SK-N-SH treated with all-trans-retinoic acid at 6 μM for 48 hours (cell line): ENCODE results near the gene ARSG.

ENCODE experiments used
- ATAC-seq: fragments of 200-7000 bp; cut with Tn5 transposase; 3 replicates; pipeline ENCODE4 v1.9.1; 2020; ENCODE audit warnings: mild to moderate bottlenecking, moderate library complexity
- ARNTL ChIP-seq: fragments of 450-650 bp; formaldehyde crosslinking; IDR thresholded peaks from 2 replicates; pipeline ENCODE4 v1.5.0; 2020; ENCODE audit warnings: low read depth, mild to moderate bottlenecking, moderate library complexity, borderline replicate concordance
- BACH2 ChIP-seq: fragments of 250-450 bp; sonication (Bioruptor Pico); IDR thresholded peaks from 2 replicates; pipeline ENCODE4 v1.9.0; 2021; ENCODE audit warnings: mild to moderate bottlenecking, borderline replicate concordance
- CREB5 ChIP-seq: fragments of 250-450 bp; sonication (Bioruptor Pico); IDR thresholded peaks from 2 replicates; pipeline ENCODE4 v1.5.1; 2020; ENCODE audit warnings: low read depth, mild to moderate bottlenecking, moderate library complexity
- CSDC2 ChIP-seq: fragments of 250-450 bp; sonication (Bioruptor Pico); IDR thresholded peaks from 2 replicates; pipeline ENCODE4 v1.5.0; 2020; ENCODE audit warnings: mild to moderate bottlenecking, moderate library complexity
- CSRNP3 ChIP-seq: fragments of 250-450 bp; sonication (Bioruptor Pico); IDR thresholded peaks from 2 replicates; pipeline ENCODE4 v1.5.1; 2021; ENCODE audit warnings: mild to moderate bottlenecking, moderate library complexity
- ESRRG ChIP-seq: fragments of 250-450 bp; sonication (Bioruptor Pico); IDR thresholded peaks from 2 replicates; pipeline ENCODE4 v1.6.1; 2021; ENCODE audit warnings: mild to moderate bottlenecking
- GLIS3 ChIP-seq: fragments of 250-450 bp; sonication (Bioruptor Pico); IDR thresholded peaks from 2 replicates; pipeline ENCODE4 v1.5.0; 2020; ENCODE audit warnings: mild to moderate bottlenecking, moderate library complexity
- ISL1 ChIP-seq: fragments of 250-450 bp; sonication (Bioruptor Pico); IDR thresholded peaks from 2 replicates; pipeline ENCODE4 v2.1.2; 2022; ENCODE audit warnings: mild to moderate bottlenecking, moderate library complexity
- OSR1 ChIP-seq: fragments of 250-450 bp; sonication (Bioruptor Pico); IDR thresholded peaks from 2 replicates; pipeline ENCODE4 v1.8.0; 2022; ENCODE audit warnings: moderate library complexity, mild to moderate bottlenecking, inconsistent platforms
- PATZ1 ChIP-seq: fragments of 250-450 bp; sonication (Bioruptor Pico); IDR thresholded peaks from 2 replicates; pipeline ENCODE4 v1.8.0; 2020; ENCODE audit warnings: mild to moderate bottlenecking, moderate library complexity, borderline replicate concordance
- POU6F1 ChIP-seq: fragments of 250-450 bp; sonication (Bioruptor Pico); IDR thresholded peaks from 2 replicates; pipeline ENCODE4 v1.8.0; 2021; ENCODE audit warnings: low read depth, mild to moderate bottlenecking, moderate library complexity, borderline replicate concordance
- SNAI2 ChIP-seq: fragments of 250-450 bp; sonication (Bioruptor Pico); IDR thresholded peaks from 2 replicates; pipeline ENCODE4 v1.5.0; 2020; ENCODE audit warnings: mild to moderate bottlenecking, moderate library complexity
- TCF4 ChIP-seq: fragments of 250-450 bp; sonication (Bioruptor Pico); IDR thresholded peaks from 2 replicates; pipeline ENCODE4 v1.8.0; 2021; ENCODE audit warnings: mild to moderate bottlenecking, moderate library complexity, borderline replicate concordance
- TOX ChIP-seq: fragments of 250-450 bp; sonication (Bioruptor Pico); IDR thresholded peaks from 2 replicates; pipeline ENCODE4 v1.8.0; 2021; ENCODE audit warnings: mild to moderate bottlenecking, moderate library complexity, borderline replicate concordance
- TSHZ2 ChIP-seq: fragments of 250-450 bp; sonication (Bioruptor Pico); IDR thresholded peaks from 2 replicates; pipeline ENCODE4 v1.5.0; 2020; ENCODE audit warnings: mild to moderate bottlenecking, moderate library complexity
- ZC3H10 ChIP-seq: fragments of 250-450 bp; sonication (Bioruptor Pico); IDR thresholded peaks from 2 replicates; pipeline ENCODE4 v1.5.1; 2021; ENCODE audit warnings: mild to moderate bottlenecking, moderate library complexity
- ZFP3 ChIP-seq: fragments of 250-450 bp; sonication (Bioruptor Pico); IDR thresholded peaks from 2 replicates; pipeline ENCODE4 v1.5.0; 2020; ENCODE audit warnings: mild to moderate bottlenecking, moderate library complexity
- ZFP30 ChIP-seq: fragments of 450-650 bp; formaldehyde crosslinking; IDR thresholded peaks from 2 replicates; pipeline ENCODE4 v1.5.0; 2022; ENCODE audit warnings: mild to moderate bottlenecking, moderate library complexity
- ZNF565 ChIP-seq: fragments of 450-650 bp; formaldehyde crosslinking; conservative IDR thresholded peaks from 2 replicates; pipeline ENCODE4 v1.5.0; 2020; ENCODE audit warnings: low read depth, mild to moderate bottlenecking, moderate library complexity
- ZNF70 ChIP-seq: fragments of 450-650 bp; formaldehyde crosslinking; IDR thresholded peaks from 2 replicates; pipeline ENCODE4 v1.5.0; 2020; ENCODE audit warnings: mild to moderate bottlenecking, moderate library complexity
- ZNF8 ChIP-seq: fragments of 450-650 bp; formaldehyde crosslinking; IDR thresholded peaks from 2 replicates; pipeline ENCODE4 v1.5.0; 2020; ENCODE audit warnings: mild to moderate bottlenecking, moderate library complexity

The ARSG gene

GRCh38 chr17:68356949-68357455 is 65.7 kb downstream of the ARSG start:
- TF ChIP-seq POU6F1 (CRISPR knock-in tag), result no peak
- no peak for TF ChIP-seq CSRNP3
- TF ChIP-seq TCF4 (CRISPR knock-in tag), result no peak
- TF ChIP-seq TSHZ2, result no peak
- TF ChIP-seq BACH2, result no peak
- TF ChIP-seq ZNF70 (CRISPR knock-in tag), result no peak
- TF ChIP-seq ZC3H10 (CRISPR knock-in tag), result no peak
- no peak for TF ChIP-seq OSR1 (CRISPR knock-in tag)
- no peak for TF ChIP-seq TOX (CRISPR knock-in tag)
- no peak for TF ChIP-seq ARNTL (CRISPR knock-in tag)
- no peak for TF ChIP-seq GLIS3 (CRISPR knock-in tag)
- no peak for TF ChIP-seq ZFP3
- no peak for TF ChIP-seq ZFP30
- no peak for TF ChIP-seq ESRRG
- TF ChIP-seq PATZ1, result no peak
- ATAC-seq, result no peak

- TF ChIP-seq BACH2, result no peak
- no peak for ATAC-seq
Observed at GRCh38 chr17:68357886-68358285, 66.6 kb downstream of the ARSG start.

GRCh38 chr17:68359791-68360535 is 68.7 kb downstream of the ARSG start:
- ATAC-seq, result no peak
- no peak for TF ChIP-seq PATZ1
- no peak for TF ChIP-seq TOX (CRISPR knock-in tag)
- no peak for TF ChIP-seq GLIS3 (CRISPR knock-in tag)
- TF ChIP-seq ZC3H10 (CRISPR knock-in tag), result no peak
- TF ChIP-seq BACH2, result no peak
- no peak for TF ChIP-seq ZNF565 (CRISPR knock-in tag)
- no peak for TF ChIP-seq ISL1
- no peak for TF ChIP-seq TCF4 (CRISPR knock-in tag)
- TF ChIP-seq ZFP30, result no peak

- ATAC-seq, result no peak
- TF ChIP-seq GLIS3 (CRISPR knock-in tag) (no peak), PATZ1 (no peak), ZNF8 (CRISPR knock-in tag) (no peak), ZFP30 (no peak), CSDC2 (CRISPR knock-in tag) (no peak), SNAI2 (no peak), ZNF565 (CRISPR knock-in tag) (no peak), CREB5 (CRISPR knock-in tag) (no peak), ARNTL (CRISPR knock-in tag) (no peak), BACH2 (no peak)
Observed at GRCh38 chr17:68365469-68365868, 74.2 kb downstream of the ARSG start.
